ENCODE data around the gene HOOK2. TPM values are rescaled to one million over a fixed set of nuclear protein-coding genes. Genes with fewer than 3 reads are reported as not detected.

Gene HOOK2
- total and polyA plus RNA-seq, 12 donors: 6.3 to 99.7 (median 29.1) TPM

DNA sequence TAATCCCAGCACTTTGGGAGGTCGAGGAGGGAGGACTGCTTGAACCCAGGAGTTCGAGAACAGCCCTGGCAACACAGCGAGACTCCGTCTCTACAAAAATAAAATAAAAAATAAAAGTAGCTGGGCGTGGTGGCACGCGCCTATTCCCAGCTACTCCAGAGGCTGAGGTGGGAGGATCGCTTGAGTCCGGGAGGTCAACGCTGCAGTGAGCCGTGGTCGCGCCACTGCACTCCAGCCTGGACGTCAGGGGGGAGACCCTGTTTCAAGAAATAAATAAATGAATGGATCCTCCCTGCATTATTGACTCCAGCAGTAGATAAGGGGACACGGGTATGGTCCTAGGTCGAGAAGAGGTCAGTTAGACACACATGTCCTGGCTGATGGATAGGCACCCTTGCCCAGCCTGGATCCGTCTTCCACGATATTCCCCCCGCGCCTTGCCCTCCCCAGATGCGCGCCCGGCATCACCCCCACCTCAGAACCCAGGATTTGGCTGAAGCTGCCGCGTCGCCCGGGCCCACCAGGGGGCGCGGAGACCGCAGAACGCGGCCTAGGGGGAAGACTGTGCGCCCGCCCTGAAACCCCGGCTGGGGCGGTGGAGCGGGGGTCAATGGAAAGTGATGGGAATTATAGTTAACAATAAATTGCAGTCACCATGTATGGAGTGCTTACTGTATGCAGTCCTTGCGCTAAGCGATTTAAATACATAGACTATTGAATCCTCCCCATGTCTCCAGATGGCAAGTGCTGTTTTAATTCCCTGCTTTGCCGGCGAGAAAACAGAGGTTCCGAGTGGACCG, 2.1 kb upstream of the HOOK2 start:
- Histone ChIP-seq H3K4me1 (replicated peaks in 1 of 2) (peaks cover 26 to 39% of the 10 kb centered on the region in 2 donors), H3K4me3 (peak overlapping the region in 3 of 4 donors; percentile 34 to 67 (median 38)), H3K9me3 (replicated peaks in 1 of 3) (no peaks in the 10 kb centered on the region), H3K27ac (peak overlapping the region; percentile 55 to 96 (median 88)), H3K36me3 (replicated peaks in 1 of 2) (no peaks in the 10 kb centered on the region), H3K27me3 (no peaks in the 10 kb centered on the region)
- intact Hi-C loops (cut with DNase I): loop anchor here (2.0 kb wide), 2 partner anchors 17 to 19 kb away; no protein-coding TSS in a partner anchor
- DNase-seq: peak; percentile 77 to 88 (median 82)
- TF ChIP-seq CTCF (IDR thresholded peaks at IDR 0.05): peak; percentile 84 to 95 (median 95)
- TF ChIP-seq POLR2A (IDR thresholded peaks at IDR 0.05): no peak
- 9 to 19% (median 10%) methylated on average over 23 to 43 of the region's 43 CpGs for WGBS, 4 donors

DNA sequence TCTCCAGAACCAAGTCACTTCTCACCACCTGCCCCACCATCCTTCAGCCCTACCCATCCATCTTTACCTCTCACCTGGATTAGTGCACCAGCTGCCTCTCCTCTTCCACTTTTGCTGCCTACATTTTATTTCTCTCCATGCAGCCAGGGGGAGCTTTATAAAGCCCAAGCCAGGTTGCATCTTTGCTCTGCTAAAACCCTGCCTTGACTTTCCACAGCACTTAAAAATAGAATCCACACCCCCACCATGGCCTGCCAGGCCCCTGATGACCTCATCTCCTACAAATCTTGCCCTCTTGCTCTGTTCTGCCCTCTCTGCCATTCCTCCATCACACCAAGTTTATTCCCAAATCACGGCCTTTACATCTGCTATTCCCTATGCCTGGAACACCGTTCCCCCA, 1.8 kb downstream of the HOOK2 start:
- intact Hi-C loops (cut with DNase I): no loop called here
- Histone ChIP-seq H3K27me3 (no peaks in the 10 kb centered on the region), H3K4me3 (no peak overlapping the region), H3K27ac (no peak overlapping the region), H3K4me1 (replicated peaks in 1 of 2) (peaks cover 10 to 20% of the 10 kb centered on the region in 2 donors), H3K9me3 (replicated peaks in 1 of 3) (no peaks in the 10 kb centered on the region), H3K36me3 (replicated peaks in 1 of 2) (no peaks in the 10 kb centered on the region)
- 82 to 94% (median 87%) methylated on average over 2 of the region's 2 CpGs for WGBS, 4 donors
- no peak for TF ChIP-seq CTCF (IDR thresholded peaks at IDR 0.05)
- peak in 1 of 7 donors; percentile 52 for DNase-seq

GRCh38 chr19:12772323-12772722, 3.0 kb downstream of the HOOK2 start:
- Histone ChIP-seq H3K36me3 (replicated peaks in 1 of 2) (peaks cover 0 to 6% of the 10 kb centered on the region in 2 donors), H3K27me3 (no peaks in the 10 kb centered on the region), H3K27ac (no peak overlapping the region), H3K9me3 (replicated peaks in 1 of 3) (no peaks in the 10 kb centered on the region), H3K4me3 (no peak overlapping the region), H3K4me1 (replicated peaks in 1 of 2) (peaks cover 5 to 9% of the 10 kb centered on the region in 2 donors)
- TF ChIP-seq POLR2A (IDR thresholded peaks at IDR 0.05) (no peak), CTCF (IDR thresholded peaks at IDR 0.05) (no peak)
- WGBS, 4 donors: 79 to 82% (median 80%) methylated on average over 3 to 4 of the region's 4 CpGs
- intact Hi-C loops (cut with DNase I): no loop called here
- DNase-seq: no peak

DNA sequence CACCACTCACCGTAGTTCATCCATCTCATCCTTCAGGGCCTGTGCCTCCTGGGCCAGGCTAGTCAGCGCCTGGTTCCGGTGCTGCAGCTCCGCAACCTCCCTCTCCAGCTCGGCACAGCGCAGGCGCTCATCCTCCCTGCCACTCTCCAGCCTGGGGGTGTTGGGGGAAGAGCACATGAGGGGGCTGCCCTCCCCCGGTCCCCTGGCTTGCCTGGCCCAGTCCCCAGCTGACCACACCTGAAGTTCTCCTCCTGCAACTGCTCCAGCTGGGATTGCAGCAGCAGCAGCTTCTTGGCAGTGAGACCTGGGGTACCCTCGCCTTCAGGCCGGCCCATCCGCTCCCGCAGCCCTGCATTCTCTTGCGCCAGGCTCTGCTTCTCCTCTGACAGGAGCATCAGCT, 4.4 kb downstream of the HOOK2 start:
- peaks cover 5 to 6% of the 10 kb centered on the region in 2 donors for H3K4me1 ChIP-seq (replicated peaks in 1 of 2)
- no peaks in the 10 kb centered on the region for H3K9me3 ChIP-seq (replicated peaks in 1 of 3)
- no peak overlapping the region for H3K27ac ChIP-seq
- TF ChIP-seq CTCF (IDR thresholded peaks at IDR 0.05) (no peak), POLR2A (IDR thresholded peaks at IDR 0.05) (no peak)
- intact Hi-C loops (cut with DNase I): no loop called here
- peaks cover 0 to 6% of the 10 kb centered on the region in 2 donors for H3K36me3 ChIP-seq (replicated peaks in 1 of 2)
- H3K4me3 ChIP-seq: no peak overlapping the region
- 93 to 100% (median 96%) methylated on average over 6 to 13 of the region's 13 CpGs for WGBS, 4 donors
- H3K27me3 ChIP-seq: no peaks in the 10 kb centered on the region
- DNase-seq: no peak
